GM12891 (cell line): ENCODE results near the gene FBXL7.

ENCODE experiments used
- DNase-seq: peaks from one replicate; pipeline ENCODE4 v3.0.0; 2011; ENCODE audit warnings: low spot score; ENCODE audit not compliant: insufficient read length
- FAIRE-seq: peaks from 2 replicates; lab custom pipeline; 2011; peaks lifted over from hg19 to GRCh38; lab: Jason Lieb, UNC
- PAX5 ChIP-seq: IDR thresholded peaks from 2 replicates; pipeline ENCODE4 v1.6.1; 2011; ENCODE audit warnings: low read length, moderate library complexity, mild to moderate bottlenecking; ENCODE audit not compliant: insufficient read depth, severe bottlenecking
- POLR2A ChIP-seq: IDR thresholded peaks from 2 replicates; pipeline ENCODE4 v1.6.1; 2011; ENCODE audit warnings: low read depth, low read length, control low read depth
- POLR2AphosphoS5 ChIP-seq: IDR thresholded peaks from 2 replicates; pipeline ENCODE4 v1.6.1; 2011; ENCODE audit warnings: low read depth, low read length, control low read depth
- POU2F2 ChIP-seq: IDR thresholded peaks from 2 replicates; pipeline ENCODE4 v1.6.1; 2011; ENCODE audit warnings: low read depth, mild to moderate bottlenecking, control low read depth, low read length, moderate library complexity
- SPI1 ChIP-seq: IDR thresholded peaks from 2 replicates; pipeline ENCODE4 v1.6.1; 2011; ENCODE audit warnings: low read depth, low read length, control low read depth
- TAF1 ChIP-seq: IDR thresholded peaks from 2 replicates; pipeline ENCODE4 v1.6.1; 2011; ENCODE audit warnings: low read depth, low read length, control low read depth

FBXL7 gene

GRCh38 chr5:15752663-15753285, 252.8 kb downstream of the FBXL7 start:
- TF ChIP-seq SPI1 (no peak), POU2F2 (no peak), POLR2A (no peak)
- DNase-seq (no peak), FAIRE-seq (no peak)

GRCh38 chr5:15753752-15754151, 253.8 kb downstream of the FBXL7 start:
- TF ChIP-seq TAF1, result no peak
- no peak for DNase-seq
- FAIRE-seq, result no peak

DNA sequence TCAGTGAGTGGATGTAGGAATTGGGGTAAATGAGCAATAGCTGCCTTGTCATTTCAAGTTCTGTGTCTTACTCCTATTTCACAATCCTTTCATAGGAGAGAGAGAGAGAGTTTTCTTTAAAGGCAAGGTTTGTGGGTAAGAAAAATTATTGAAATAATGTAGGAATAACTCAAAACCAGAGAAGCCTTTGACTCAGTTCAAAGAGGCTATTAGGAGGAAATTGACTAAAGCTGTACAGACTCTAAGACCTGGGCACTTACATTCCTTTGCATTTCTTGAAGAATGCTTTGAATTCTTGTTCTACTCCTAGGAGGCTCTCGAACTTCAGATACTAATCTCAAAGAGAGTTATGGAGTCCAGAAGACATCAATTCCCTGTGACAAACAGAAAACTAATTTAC, 257.1 kb downstream of the FBXL7 start:
- DNase-seq (no peak), FAIRE-seq (no peak)
- TF ChIP-seq TAF1 (no peak), POLR2A (no peak), PAX5 (no peak), POLR2AphosphoS5 (no peak), SPI1 (no peak)

GRCh38 chr5:15757619-15758018, 257.6 kb downstream of the FBXL7 start:
- FAIRE-seq, result no peak
- DNase-seq, result no peak

GRCh38 chr5:15762668-15763067, 262.7 kb downstream of the FBXL7 start:
- TF ChIP-seq SPI1, result no peak
- DNase-seq (no peak), FAIRE-seq (no peak)

More at GRCh38 chr5:15757619-15758018, 257.6 kb downstream of the FBXL7 start:
- no peak for TF ChIP-seq POU2F2
- TF ChIP-seq SPI1, result no peak
- TF ChIP-seq PAX5, result no peak
- TF ChIP-seq TAF1, result no peak
- TF ChIP-seq POLR2AphosphoS5, result no peak
- no peak for TF ChIP-seq POLR2A

- DNase-seq, result no peak
- TF ChIP-seq POLR2A (no peak), PAX5 (no peak), TAF1 (no peak), POLR2AphosphoS5 (no peak), POU2F2 (no peak), SPI1 (no peak)
- FAIRE-seq, result no peak
Observed at GRCh38 chr5:15763754-15764153, 263.8 kb downstream of the FBXL7 start.

DNA sequence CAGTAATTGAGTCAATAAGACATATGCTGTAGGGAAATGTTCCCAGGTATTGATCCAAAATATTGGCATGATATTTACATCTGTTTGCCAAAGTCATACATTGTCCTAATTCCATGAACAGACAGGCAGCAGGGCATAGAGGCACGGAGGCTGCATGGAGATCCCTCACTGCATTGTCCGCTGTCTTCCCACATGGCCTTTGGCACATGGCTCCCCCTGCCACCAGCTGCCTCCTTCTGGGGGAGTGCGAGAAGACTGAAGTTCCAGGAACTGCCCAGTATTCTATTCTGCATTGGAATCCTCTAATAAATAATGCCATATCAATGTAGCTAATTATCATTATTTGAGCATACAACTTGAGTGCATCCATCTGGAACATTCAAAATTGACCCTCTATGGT, 269.0 kb downstream of the FBXL7 start:
- TF ChIP-seq SPI1 (no peak), POLR2A (no peak), POU2F2 (no peak), POLR2AphosphoS5 (no peak), PAX5 (no peak), TAF1 (no peak)
- DNase-seq (no peak), FAIRE-seq (no peak)

- no peak for FAIRE-seq
- no peak for DNase-seq
- no peak for TF ChIP-seq POLR2AphosphoS5
- TF ChIP-seq TAF1, result no peak
- no peak for TF ChIP-seq PAX5
- TF ChIP-seq POLR2A, result no peak
- TF ChIP-seq POU2F2, result no peak
- TF ChIP-seq SPI1, result no peak
Observed at GRCh38 chr5:15772131-15772530, 272.2 kb downstream of the FBXL7 start.

DNA sequence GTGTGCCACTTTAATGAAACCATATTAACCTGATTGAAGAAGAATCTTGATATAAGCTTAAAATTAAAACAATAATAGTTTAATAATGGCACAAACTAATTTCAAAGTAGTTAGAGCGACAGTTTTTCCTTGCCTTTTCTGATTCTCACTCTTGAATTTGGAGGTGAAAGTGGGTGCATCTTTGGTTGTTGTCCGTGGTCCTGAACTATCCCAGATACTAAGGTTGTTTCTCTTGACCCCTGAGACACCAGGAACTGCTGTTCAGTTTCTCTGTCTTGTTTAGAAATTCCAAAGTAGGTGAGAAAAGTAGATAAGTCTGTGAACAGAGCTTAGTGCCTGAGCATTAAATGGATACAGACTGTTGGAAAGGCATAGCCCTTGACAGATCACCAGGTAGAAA, 274.7 kb downstream of the FBXL7 start:
- TF ChIP-seq POLR2A (no peak), POLR2AphosphoS5 (no peak), TAF1 (no peak), POU2F2 (no peak), PAX5 (no peak), SPI1 (no peak)
- FAIRE-seq (no peak), DNase-seq (no peak)

GRCh38 chr5:15776346-15776745, 276.4 kb downstream of the FBXL7 start:
- no peak for DNase-seq
- no peak for TF ChIP-seq POU2F2
- TF ChIP-seq POLR2A, result no peak
- no peak for TF ChIP-seq POLR2AphosphoS5
- no peak for TF ChIP-seq TAF1
- no peak for TF ChIP-seq SPI1
- TF ChIP-seq PAX5, result no peak
- no peak for FAIRE-seq

- FAIRE-seq, result no peak
- DNase-seq, result no peak
- TF ChIP-seq PAX5 (no peak), POLR2AphosphoS5 (no peak), POLR2A (no peak), POU2F2 (no peak), TAF1 (no peak), SPI1 (no peak)
Observed at GRCh38 chr5:15783734-15784133, 283.8 kb downstream of the FBXL7 start.
